OCI-LY1 (cell line): ENCODE data around the gene RAI2.

Experiments used
- EZH2 ChIP-seq: fragments of 200-600 bp; sonication (generic), shearing (Covaris generic); IDR thresholded peaks from 2 replicates; pipeline ENCODE4 v1.8.0; 2017; ENCODE audit warnings: borderline replicate concordance, mixed run types, mild to moderate bottlenecking, antibody characterized with exemption, low read length, moderate library complexity, mixed read lengths
- TF ChIP-seq, protein P1 (sequence below): fragments of 200-600 bp; sonication (generic), shearing (Covaris generic); IDR thresholded peaks from 2 replicates; pipeline ENCODE4 v1.5.1; 2017; ENCODE audit warnings: mild to moderate bottlenecking, antibody characterized with exemption, low read length, moderate library complexity, mixed read lengths

DNA sequence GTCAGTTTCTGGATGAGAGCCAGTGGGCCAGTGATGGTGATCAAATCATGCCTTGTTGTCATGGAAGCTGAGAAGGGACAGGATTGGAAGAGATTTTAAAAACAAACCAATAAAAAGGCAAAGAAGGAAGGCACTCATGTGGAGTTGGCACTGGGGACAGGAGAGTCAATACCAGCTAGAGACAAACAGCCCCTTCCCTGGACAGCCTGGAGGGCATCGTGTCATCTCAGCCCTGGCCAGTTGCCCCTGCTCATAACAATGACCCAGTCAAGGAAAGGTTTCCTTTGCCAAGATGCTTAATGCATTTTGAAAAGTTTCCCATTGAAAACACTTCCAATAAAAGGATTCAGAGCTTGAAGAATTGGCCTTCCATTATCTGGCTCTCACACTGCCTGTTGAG, 68.3 kb downstream of the RAI2 start:
- TF ChIP-seq, protein P1, sequence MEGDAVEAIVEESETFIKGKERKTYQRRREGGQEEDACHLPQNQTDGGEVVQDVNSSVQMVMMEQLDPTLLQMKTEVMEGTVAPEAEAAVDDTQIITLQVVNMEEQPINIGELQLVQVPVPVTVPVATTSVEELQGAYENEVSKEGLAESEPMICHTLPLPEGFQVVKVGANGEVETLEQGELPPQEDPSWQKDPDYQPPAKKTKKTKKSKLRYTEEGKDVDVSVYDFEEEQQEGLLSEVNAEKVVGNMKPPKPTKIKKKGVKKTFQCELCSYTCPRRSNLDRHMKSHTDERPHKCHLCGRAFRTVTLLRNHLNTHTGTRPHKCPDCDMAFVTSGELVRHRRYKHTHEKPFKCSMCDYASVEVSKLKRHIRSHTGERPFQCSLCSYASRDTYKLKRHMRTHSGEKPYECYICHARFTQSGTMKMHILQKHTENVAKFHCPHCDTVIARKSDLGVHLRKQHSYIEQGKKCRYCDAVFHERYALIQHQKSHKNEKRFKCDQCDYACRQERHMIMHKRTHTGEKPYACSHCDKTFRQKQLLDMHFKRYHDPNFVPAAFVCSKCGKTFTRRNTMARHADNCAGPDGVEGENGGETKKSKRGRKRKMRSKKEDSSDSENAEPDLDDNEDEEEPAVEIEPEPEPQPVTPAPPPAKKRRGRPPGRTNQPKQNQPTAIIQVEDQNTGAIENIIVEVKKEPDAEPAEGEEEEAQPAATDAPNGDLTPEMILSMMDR = no peak
- TF ChIP-seq EZH2 = no peak
